Measurements from ENCODE around the gene CASZ1.

DNA sequence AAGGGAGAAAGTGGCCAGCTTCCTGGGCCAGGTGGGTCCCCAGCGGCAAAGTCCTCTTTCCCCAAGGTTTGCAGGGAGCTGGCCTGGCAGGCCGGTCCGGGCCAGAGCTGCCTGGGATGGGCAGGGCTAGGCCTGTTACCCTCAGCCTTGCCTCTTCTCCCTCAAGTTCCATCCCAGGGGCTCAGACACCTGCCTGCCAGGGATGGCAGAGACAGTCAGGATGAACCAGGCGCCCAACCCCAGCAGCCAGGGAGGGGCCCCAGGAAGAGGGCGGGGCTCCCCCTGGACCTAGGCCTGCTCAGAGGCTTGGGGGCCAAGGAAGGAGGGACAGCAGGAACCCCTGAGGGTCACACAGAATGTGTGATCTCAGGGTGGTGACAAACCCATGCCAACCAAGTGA lies 120.6 kb downstream of the CASZ1 start:
- TF ChIP-seq, protein P1, sequence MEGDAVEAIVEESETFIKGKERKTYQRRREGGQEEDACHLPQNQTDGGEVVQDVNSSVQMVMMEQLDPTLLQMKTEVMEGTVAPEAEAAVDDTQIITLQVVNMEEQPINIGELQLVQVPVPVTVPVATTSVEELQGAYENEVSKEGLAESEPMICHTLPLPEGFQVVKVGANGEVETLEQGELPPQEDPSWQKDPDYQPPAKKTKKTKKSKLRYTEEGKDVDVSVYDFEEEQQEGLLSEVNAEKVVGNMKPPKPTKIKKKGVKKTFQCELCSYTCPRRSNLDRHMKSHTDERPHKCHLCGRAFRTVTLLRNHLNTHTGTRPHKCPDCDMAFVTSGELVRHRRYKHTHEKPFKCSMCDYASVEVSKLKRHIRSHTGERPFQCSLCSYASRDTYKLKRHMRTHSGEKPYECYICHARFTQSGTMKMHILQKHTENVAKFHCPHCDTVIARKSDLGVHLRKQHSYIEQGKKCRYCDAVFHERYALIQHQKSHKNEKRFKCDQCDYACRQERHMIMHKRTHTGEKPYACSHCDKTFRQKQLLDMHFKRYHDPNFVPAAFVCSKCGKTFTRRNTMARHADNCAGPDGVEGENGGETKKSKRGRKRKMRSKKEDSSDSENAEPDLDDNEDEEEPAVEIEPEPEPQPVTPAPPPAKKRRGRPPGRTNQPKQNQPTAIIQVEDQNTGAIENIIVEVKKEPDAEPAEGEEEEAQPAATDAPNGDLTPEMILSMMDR (IDR thresholded peaks at IDR 0.05) = no peak
- TF ChIP-seq POLR2A (IDR thresholded peaks at IDR 0.05) = no peak

All from thyroid gland (tissue), 4 donors.